ENCODE measurements around the gene ZNF438. TPM values are rescaled to one million over a fixed set of nuclear protein-coding genes. Genes with fewer than 3 reads are reported as not detected.

ZNF438 gene
- total RNA-seq, 4 donors from 2014 or later, result 7.7 to 11.2 (median 8.7) TPM

- H3K4me3 ChIP-seq (ENCODE audit: low read depth, poor library complexity, severe bottlenecking), result no peak overlapping the region
- WGBS, 2 donors, result 92 to 95% methylated on average over 2 of the region's 2 CpGs
- intact Hi-C loops (cut with DNase I; ENCODE audit: low total_unique reads), result no loop called here
- no peak for DNase-seq (ENCODE audit: low spot score in 2 of 2)
- TF ChIP-seq CTCF (IDR thresholded peaks at IDR 0.05) (no peak), POLR2A (IDR thresholded peaks at IDR 0.05) (no peak)
These were observed 164.8 kb downstream of the ZNF438 start for GRCh38 chr10:30866896-30867295.

GRCh38 chr10:30865141-30865926 lies 166.3 kb downstream of the ZNF438 start:
- intact Hi-C loops (cut with DNase I; ENCODE audit: low total_unique reads), result no loop called here
- no peak overlapping the region for H3K4me3 ChIP-seq (ENCODE audit: low read depth, poor library complexity, severe bottlenecking)
- 46 to 67% methylated on average over 7 of the region's 7 CpGs for WGBS, 2 donors
- TF ChIP-seq POLR2A (IDR thresholded peaks at IDR 0.05) (no peak), CTCF (IDR thresholded peaks at IDR 0.05) (no peak)
- DNase-seq (ENCODE audit: low spot score in 2 of 2), result no peak

GRCh38 chr10:30863516-30864210 lies 168.0 kb downstream of the ZNF438 start:
- intact Hi-C loops (cut with DNase I; ENCODE audit: low total_unique reads), result no loop called here
- TF ChIP-seq POLR2A (IDR thresholded peaks at IDR 0.05) (no peak), CTCF (IDR thresholded peaks at IDR 0.05) (no peak)
- no peak overlapping the region for H3K4me3 ChIP-seq (ENCODE audit: low read depth, poor library complexity, severe bottlenecking)
- DNase-seq (ENCODE audit: low spot score in 2 of 2), result no peak
- WGBS, 2 donors, result 75 to 82% methylated on average over 9 of the region's 9 CpGs

GRCh38 chr10:30862486-30862885 lies 169.2 kb downstream of the ZNF438 start:
- no peak for DNase-seq (ENCODE audit: low spot score in 2 of 2)
- no peak overlapping the region for H3K4me3 ChIP-seq (ENCODE audit: low read depth, poor library complexity, severe bottlenecking)
- no peak for TF ChIP-seq POLR2A (IDR thresholded peaks at IDR 0.05)
- no peak for TF ChIP-seq CTCF (IDR thresholded peaks at IDR 0.05)
- intact Hi-C loops (cut with DNase I; ENCODE audit: low total_unique reads), result no loop called here
- WGBS, 2 donors, result 68 to 71% methylated on average over 2 of the region's 2 CpGs

GRCh38 chr10:30861976-30862375 lies 169.7 kb downstream of the ZNF438 start:
- no peak for DNase-seq (ENCODE audit: low spot score in 2 of 2)
- TF ChIP-seq CTCF (IDR thresholded peaks at IDR 0.05) (no peak), POLR2A (IDR thresholded peaks at IDR 0.05) (no peak)
- WGBS, 2 donors, result 97 to 98% methylated on average over 3 of the region's 3 CpGs
- H3K4me3 ChIP-seq (ENCODE audit: low read depth, poor library complexity, severe bottlenecking), result no peak overlapping the region
- intact Hi-C loops (cut with DNase I; ENCODE audit: low total_unique reads), result no loop called here

Data from lower leg skin (tissue), 4 donors.